Stimulated activated CD4-positive, alpha-beta T cell treated with anti-CD3 and anti-CD28 coated beads, Interleukin-12 subunit alpha, Interleukin-12 subunit beta, amount 100 ng/mL, for 48 hours (primary cell): ENCODE results near the gene TSSK2.

ENCODE experiments used
- DNase-seq, 3 donors: peaks; one replicate each; pipeline ENCODE4 v3.0.0-alpha.2; 2020; ENCODE audit warnings: low read depth in 2 of 3, low spot score in 1 of 3

TSSK2 gene

DNA sequence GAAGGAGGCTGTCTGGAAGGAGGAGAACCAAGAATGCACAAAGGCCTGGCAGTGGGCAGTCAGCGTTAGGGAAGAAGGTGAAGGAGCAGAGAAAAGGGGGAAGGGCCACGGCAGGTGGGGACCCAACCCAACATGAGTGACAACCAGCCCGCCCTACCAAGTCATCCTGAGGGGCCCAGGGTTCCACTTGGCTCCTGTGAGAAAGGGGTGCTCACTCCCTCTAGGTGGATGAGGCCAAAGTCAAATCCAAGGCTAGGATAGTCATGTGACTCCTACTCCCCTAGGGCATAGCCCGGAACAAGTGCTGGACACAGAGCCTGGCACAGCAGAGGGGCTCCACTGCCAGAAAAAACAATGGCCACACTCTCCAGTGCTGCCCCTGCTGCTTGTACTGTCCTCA lies 6.7 kb upstream of the TSSK2 start:
- DNase-seq: no peak

DNA sequence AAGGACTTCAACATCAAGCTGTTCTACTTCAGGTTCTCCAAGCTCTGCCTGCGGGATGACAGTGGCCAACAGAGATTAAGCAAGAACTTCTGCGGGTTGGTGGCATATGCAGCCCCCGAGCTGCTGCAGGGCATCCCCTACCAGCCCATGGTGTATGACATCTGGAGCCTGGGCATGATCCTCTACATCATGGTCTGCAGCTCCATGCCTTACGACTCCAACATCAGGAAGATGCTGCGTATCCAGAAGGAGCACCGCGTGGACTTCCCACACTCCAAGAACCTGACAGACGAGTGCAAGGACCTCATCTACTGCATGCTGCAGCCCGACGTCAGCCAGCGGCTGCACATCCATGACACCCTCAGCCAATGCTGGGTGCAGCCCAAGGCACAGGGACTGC lies 6.1 kb upstream of the TSSK2 start:
- no peak for DNase-seq

DNA sequence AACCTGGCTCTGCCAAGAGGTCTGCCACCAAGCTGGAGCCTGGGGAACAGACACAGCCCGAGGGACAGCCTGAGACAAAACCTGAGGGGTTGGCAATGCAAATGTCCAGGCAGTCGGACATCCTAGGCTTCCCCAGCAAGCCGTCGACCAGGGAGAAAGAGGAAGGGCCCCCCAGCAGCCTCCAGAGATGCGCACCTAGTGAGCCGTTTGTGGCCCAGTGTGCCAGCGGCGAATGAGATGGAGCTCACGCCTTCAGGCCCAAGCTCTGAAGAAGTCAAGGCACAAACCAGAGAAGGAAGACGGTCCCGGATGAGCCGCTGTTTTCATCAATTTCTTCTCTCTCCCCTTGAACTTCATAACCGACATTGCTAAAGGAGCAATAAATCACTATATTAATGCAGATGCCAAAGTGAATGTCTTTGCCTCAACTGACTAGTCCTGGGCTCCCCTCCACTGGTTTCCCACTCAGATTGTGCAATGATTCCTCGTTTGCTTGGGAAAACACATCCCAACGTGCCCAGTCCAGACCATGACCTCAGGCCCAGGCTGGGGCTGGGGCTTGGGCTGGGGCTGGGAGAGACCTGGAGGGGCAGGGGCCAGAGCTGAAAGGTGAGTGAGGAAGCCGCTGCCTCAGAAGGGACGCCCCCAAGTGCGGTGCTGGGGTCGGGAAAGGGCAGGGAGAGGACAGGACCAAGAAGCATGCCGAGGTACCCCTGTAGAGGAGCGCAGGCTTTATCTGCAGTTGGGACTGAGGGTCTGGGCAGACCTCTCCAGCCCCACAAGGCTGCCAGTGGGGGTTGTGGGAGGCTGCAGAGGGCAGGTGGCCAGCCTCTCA lies 5.4 kb upstream of the TSSK2 start:
- no peak for DNase-seq

DNA sequence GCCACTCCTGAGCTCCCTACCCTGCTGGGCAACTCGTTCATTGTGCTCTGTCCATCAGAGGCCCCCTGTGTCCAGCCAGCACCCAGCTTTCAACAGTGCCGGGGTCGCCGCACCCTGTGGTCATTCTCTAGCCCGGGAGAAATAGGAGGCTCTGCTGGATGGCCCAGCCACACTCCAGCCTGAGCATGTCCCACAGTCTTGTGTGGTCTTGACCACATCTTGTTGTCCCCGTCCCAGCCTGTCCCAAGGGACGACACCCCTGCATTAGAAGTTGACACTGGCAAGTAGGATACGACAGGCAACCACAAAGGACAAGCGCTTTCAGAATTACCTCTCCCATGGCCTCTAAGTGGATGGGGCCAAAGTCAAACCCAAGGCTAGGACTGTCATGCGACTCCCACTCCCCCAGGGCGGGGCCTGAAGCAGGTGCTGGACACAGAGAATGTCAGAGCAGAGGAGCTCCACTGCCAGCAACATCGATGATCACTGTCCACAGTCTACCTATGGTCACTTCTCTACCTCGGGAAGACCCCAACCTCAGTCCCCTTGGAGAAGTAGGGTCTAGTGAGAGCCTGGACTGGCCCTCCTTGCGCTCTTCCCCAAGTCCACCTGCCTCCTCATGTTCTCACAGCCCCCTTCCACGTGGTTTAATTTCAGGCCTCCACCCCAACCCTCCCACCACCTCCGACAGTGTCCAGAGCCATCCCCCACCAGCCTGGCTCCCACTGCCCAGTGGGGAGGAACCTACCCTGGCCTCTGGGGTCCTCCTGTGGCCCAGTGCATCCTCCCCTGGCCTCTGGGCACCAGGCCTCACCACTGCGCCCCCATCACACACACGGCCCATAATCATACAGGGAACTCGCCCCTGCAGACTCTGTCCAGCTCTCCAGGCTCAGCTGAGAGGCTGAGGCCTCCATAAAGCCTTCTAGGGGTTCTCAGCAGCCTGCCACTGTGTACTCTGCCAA lies 4.5 kb upstream of the TSSK2 start:
- DNase-seq: no peak

DNA sequence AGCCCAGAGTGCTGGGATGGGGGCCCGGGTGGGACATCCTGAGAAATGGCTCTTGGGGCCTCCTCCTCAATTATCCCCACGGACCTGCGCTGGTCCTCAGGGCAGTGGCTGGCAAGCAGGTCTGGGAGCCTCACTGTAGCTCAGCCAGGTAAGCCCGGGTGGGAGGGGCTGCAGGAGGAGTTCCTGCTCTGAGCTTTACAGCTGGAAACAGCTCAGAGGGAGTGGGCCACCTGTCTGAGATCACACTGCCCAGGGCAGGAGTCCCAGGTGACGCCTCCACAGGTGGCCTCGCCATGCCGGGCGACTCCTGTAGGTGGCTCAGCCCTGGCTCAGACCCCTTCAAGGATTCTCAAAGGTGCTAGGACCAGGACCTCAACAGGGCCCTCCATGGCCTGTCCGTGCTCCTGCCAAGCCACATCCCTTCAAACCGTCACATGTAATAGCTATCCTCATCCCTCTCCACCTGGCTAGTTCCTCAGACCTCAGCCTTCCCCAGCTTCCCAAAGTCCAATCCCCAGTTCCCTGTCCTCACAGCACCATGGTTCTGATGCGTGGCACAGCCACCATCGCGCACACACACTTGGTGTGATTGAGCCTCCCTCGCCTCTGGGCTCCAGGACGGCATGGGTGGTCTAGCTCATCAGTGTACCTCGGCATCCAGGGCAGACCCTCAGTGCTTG lies 3.6 kb upstream of the TSSK2 start:
- no peak for DNase-seq

DNA sequence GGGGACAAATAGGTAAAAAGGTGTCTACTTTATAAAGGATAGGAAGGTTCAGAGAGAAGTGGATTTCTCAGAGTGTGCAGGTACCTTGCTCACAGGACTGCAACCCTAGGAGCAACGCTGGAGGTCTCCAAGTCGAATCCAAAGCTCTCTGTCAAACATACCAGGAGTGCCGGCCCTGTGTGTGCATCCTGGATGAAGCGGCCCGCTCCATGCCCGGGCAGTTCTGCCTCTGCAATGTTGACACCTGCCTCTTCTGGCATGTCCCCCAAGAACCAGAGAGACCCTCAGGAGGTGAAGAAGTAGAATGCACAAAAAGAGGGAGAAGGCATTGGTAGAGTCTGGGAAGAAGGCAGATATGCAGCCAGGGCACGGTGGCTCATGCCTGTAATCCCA lies 3.1 kb upstream of the TSSK2 start:
- no peak for DNase-seq

DNA sequence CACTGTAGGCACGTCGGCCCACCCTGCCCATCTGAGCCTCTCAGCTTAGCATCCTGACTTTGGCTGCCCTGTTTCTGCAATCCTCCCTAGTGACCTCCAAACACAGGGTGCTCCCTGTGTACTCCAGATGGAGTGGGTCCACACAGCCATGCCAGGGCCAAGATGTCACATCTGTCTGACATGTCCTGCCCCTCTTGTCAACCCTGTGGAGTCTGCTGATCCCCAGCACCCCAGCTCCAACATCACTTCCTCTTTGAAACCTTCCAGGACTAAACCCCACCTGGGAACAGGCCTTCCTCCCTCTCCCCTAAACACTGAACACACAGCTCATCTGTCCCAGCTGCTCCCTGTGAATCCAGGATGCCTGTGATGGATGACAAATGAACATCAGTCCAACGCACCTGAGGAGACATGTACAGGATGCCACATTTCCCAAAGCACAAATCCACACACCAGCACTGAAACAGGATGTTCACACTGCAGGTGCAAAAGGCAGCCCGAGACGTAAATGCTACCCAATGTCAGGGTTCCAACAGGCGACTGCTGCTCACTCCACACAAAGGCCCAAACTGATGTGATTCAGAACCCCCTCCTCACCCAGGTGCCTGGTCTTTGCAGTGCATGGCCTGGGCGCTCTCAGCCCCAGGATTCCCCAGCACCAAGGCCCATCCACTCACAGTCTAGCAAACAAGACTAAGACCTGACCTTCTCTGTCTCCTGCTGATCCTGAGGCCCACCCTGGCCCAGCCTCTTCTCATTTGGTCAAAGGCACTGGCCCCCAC lies 2.0 kb upstream of the TSSK2 start:
- DNase-seq: no peak

DNA sequence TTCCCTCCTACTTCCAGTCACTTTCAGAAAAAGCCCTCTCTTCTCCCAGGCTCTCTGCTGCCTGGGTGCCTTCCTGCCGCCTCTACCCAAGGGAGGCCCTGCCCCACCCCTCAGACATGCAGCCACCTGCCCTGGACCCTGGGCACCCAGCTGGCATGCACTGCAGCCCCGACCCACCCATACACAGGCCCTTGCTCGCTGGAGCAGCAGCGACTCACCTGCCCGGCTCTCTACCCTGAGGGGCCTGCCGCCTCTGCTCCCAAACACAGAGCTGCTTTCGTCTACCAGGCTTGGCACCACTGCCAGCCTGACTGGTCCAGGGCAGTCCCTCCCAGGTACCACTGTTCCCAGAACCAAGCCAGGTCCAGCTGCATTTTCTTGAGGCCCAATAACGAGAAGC lies 1.2 kb upstream of the TSSK2 start:
- no peak for DNase-seq

DNA sequence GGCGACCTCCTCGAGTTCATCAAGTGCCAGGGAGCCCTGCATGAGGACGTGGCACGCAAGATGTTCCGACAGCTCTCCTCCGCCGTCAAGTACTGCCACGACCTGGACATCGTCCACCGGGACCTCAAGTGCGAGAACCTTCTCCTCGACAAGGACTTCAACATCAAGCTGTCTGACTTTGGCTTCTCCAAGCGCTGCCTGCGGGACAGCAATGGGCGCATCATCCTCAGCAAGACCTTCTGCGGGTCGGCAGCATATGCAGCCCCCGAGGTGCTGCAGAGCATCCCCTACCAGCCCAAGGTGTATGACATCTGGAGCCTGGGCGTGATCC lies 542 bp downstream of the TSSK2 start:
- no peak for DNase-seq

DNA sequence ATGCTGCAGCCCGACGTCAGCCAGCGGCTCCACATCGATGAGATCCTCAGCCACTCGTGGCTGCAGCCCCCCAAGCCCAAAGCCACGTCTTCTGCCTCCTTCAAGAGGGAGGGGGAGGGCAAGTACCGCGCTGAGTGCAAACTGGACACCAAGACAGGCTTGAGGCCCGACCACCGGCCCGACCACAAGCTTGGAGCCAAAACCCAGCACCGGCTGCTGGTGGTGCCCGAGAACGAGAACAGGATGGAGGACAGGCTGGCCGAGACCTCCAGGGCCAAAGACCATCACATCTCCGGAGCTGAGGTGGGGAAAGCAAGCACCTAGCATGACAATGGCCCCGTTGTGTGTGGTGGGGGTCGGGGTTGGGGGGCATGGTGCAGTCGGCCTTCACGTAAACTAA lies 1.0 kb downstream of the TSSK2 start:
- DNase-seq: no peak

DNA sequence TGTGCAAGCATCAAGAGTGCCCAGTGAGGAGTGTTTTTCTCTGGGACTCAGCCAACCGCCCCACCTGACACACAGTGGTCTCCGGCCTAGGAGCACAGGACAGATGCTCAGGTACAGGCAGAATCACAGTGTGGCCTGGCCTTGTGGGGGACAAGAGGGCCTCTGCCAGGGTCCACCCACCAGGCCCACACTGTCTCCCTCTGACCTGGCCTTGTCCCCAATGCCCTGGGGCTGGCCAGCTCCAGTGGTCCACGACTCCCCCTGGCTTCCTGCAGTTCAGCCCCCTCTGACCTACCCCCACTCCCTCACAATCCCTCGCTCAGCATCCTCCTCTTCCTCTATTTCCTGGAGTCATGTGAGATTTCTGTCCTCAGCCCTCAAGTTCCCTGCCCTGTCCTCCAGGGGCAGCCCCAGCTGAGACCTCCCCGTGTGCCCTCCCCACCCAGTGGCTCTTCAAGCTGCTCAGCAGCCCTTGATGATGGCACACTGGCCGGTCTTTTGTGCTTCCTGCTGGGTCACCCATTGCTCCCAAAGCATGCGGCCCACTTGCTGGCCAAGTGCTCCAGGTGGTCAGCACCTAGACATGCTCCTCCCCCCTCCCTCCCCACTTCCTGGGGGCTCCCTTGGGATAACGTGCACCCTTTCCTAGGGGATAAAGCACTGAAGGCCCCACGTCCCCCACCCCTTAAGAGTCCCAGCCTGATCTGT lies 1.7 kb downstream of the TSSK2 start:
- DNase-seq: no peak

DNA sequence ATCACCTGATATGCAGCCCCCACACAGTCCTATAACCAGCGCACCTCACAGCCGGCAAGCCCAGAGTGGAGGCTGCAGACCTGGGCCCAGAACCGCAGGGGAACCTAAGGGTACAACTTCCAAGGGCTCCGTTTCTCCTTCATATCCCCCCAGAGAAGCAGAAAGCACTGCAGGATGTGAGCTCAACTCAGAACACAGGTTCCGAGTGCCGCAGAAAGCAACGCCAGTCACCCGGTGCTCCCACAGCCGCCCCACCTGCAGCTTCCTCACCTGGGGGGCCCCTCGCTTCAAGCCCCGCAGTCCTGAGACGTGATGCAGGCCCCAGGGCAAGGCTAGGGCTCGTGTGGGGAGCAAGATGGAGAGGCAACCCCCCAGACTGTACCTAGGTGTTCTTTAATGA lies 2.5 kb downstream of the TSSK2 start:
- no peak for DNase-seq

DNA sequence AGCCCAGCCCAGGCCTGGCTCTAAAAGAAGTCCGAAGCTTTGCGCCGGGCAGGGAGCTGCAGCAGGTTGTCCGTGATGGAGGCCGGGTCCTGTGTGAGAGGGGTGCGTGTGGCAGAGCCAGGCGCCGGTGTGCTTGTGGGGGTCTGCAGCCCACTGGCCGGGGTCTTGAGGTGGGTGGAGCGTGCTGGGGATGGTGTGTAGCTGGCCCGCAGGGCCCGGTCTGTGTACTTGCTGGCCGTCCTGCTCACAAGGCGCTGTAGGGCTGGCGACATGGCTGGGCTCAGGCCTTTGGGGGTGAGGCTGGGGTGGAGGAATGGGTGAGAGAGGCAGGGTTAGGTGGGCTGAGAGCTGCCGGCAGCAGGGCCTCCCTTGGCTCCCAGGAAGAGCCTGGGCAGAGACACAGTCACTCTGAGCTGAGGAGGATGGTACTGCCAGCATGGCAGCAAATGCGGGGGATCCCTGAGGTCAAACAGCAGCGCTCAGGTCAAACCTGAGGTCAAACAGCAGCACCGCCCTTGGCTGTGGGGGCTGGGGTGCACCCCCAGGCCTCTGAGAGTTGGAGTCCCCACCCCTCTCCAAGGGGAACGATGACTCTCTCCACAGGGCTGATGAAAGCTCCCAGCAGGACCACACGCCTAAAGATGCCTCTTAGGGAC lies 3.2 kb downstream of the TSSK2 start:
- no peak for DNase-seq

DNA sequence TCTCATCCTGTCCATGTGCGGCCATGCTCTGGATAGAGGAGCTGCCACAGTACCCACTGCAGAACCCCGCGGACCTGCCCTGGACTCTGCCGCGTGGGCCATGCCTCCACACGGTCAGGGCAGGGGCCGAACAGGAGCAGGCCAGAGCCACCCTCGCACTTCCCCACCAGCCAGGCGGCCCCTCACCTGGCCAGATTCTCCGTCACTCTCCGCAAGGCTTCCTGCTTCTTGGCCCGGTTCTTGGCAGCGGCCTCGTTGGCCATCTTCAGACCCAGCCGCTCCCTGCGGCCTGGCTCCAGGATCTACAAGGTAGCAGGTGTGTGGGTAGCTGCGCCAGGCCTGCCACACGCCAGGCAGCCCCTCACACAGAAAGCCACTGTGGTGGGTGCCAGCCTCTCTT lies 3.8 kb downstream of the TSSK2 start:
- no peak for DNase-seq

DNA sequence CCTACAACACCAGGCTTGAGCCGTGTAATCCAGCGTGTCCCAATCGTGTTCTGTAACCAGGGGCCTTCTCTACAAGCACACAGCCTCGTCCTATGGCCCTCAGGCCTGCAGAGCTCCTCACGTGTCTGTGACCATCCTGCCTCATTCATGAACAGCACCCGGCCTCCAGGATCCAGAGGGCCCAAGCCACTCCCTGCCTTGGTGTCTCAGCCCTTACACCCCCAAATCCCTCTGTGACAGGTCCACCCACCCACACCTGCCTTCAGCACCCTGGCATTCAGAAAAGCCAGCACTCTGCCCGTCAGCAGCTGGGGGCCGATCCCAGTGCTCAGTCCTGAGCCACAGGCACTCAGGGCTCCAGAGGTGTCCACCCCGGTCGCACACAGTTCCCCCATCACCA lies 5.8 kb downstream of the TSSK2 start:
- DNase-seq: no peak

DNA sequence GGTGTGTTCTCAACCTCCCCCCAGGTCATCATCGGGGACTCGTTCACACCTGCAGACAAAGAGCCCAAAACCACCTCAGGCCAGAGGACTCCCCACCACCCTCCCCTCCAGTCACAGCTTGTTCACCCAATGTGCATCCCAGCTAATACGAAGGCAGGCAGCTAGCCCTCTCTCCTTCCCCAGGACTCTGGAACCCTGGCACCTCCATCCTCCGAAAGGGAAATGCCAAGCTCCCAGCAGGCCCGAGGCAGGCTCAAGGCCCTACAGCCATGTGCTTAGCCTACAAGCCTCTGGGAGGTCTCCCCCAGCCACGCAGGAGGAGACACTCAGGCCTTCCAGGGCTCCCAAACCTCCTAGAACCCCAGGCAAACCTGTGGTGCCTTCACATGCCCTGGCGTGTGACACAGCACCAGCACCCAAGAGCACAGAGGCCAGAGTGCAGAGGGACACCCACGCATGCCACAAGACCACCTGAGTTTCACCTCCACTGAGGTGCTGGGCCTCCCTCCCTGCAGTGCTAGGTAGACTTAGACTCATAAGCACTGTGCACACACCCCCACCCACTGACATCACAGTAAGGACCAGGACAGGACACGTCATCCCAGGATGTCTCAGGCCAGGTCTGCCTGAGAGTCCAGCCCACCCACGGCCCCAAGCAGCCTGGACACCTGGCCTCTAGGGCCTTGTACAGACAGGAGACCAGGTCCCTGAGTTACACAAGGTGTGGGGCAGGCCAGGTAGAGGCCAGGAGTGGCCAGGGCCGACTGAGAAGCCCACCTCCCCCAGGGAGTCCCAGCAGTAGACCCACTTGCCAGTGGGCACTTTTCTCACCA lies 6.5 kb downstream of the TSSK2 start:
- DNase-seq: no peak

DNA sequence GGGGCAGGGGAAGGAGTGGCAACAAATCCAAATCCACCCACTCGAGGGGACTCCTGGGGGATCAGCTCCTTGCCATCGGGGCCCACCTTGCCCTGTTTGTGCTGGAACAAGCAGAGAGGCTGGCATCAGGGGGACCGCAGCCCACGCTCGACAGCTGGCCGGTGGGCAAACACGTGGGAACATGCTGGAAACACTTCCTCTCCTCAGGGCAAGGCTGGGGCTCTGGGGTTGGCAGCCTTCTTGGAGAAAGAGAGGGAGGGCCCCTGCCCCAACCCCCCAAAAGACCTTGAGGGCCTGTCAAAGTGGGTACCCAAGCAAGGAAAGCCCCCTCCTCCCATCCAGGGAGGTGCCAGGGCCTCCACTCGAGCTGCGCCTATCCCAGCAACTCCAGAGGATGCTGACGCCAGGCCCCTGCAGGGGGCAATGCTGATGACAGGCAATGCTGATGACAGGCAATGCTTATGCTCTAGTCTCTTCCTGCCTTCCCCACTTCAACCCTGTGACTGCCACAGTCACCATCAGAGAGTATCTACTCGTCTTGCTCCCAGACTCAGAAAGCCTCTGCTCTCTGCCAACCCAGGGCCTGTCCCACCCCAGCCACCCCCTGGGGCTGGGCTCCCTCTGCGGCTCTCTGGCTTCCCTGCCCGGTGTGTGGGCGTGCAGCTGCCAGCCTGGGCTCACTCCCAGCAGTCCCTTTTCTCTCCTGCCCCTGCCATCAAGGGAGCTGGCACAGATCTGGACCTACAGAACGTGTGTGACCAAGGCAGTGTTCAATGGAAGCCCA lies 7.3 kb downstream of the TSSK2 start:
- no peak for DNase-seq

DNA sequence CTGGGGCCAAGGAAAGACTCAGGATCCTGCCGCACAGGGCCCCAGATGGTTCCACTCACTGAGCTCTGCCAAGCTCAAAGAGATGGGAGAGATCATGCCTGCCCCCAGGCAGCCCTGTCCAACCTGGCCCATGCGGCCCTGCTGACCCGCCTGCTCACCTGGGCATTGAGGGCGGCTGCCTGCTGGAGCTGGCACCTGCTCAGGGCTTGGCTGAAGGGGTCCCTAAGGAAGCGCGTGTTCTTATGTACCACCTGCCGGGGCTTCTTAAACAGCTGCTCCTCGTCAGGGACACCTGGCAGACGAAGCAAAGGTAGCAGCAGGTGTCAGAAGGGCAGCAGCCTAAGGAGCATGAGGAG lies 7.9 kb downstream of the TSSK2 start:
- DNase-seq: no peak
